Measurements from ENCODE around the gene TLX1.

The TLX1 gene

GRCh38 chr10:101132636-101133473 lies 1.8 kb downstream of the TLX1 start:
- DNase-seq (ENCODE audit: low read depth) = no peak
- TF ChIP-seq CTCF (IDR thresholded peaks at IDR 0.05; ENCODE audit: low read depth, low read length, missing control alignments) = no peak
- in situ Hi-C loops (cut with HindIII; ENCODE audit: low sequenced_read_pairs) = no loop called here
- H3K4me3 ChIP-seq (ENCODE audit: low read depth, low read length) = no peak overlapping the region

- no peak for DNase-seq (ENCODE audit: low read depth)
- in situ Hi-C loops (cut with HindIII; ENCODE audit: low sequenced_read_pairs) = no loop called here
Measured at GRCh38 chr10:101133489-101134298, 2.6 kb downstream of the TLX1 start.

GRCh38 chr10:101134299-101135127 lies 3.4 kb downstream of the TLX1 start:
- no peak for TF ChIP-seq CTCF (IDR thresholded peaks at IDR 0.05; ENCODE audit: low read depth, low read length, missing control alignments)
- DNase-seq (ENCODE audit: low read depth) = no peak
- H3K4me3 ChIP-seq (ENCODE audit: low read depth, low read length) = no peak overlapping the region
- in situ Hi-C loops (cut with HindIII; ENCODE audit: low sequenced_read_pairs) = no loop called here

More at GRCh38 chr10:101133489-101134298, 2.6 kb downstream of the TLX1 start:
- TF ChIP-seq CTCF (IDR thresholded peaks at IDR 0.05; ENCODE audit: low read depth, low read length, missing control alignments) = no peak
- H3K4me3 ChIP-seq (ENCODE audit: low read depth, low read length) = no peak overlapping the region

GRCh38 chr10:101135141-101136006 lies 4.3 kb downstream of the TLX1 start:
- in situ Hi-C loops (cut with HindIII; ENCODE audit: low sequenced_read_pairs) = no loop called here
- no peak for TF ChIP-seq CTCF (IDR thresholded peaks at IDR 0.05; ENCODE audit: low read depth, low read length, missing control alignments)
- no peak for DNase-seq (ENCODE audit: low read depth)
- no peak overlapping the region for H3K4me3 ChIP-seq (ENCODE audit: low read depth, low read length)

- H3K4me3 ChIP-seq (ENCODE audit: low read depth, low read length) = no peak overlapping the region
- no peak for TF ChIP-seq CTCF (IDR thresholded peaks at IDR 0.05; ENCODE audit: low read depth, low read length, missing control alignments)
- in situ Hi-C loops (cut with HindIII; ENCODE audit: low sequenced_read_pairs) = no loop called here
Measured at GRCh38 chr10:101136007-101136707, 5.1 kb downstream of the TLX1 start.

More at GRCh38 chr10:101136007-101136707, 5.1 kb downstream of the TLX1 start:
- no peak for DNase-seq (ENCODE audit: low read depth)

All from astrocyte of the cerebellum (primary cell).